GM20000 (cell line): ENCODE measurements around the gene CHID1.

Experiments used
- DNase-seq: peaks from one replicate; pipeline ENCODE4 v3.0.0; 2012; ENCODE audit warnings: low spot score
- TF ChIP-seq, protein P1 (sequence below): IDR thresholded peaks from 2 replicates; pipeline ENCODE4 v1.5.1; 2012; ENCODE audit warnings: mild to moderate bottlenecking, control low read depth; ENCODE audit errors: extremely low read depth, missing control alignments

CHID1 gene

DNA sequence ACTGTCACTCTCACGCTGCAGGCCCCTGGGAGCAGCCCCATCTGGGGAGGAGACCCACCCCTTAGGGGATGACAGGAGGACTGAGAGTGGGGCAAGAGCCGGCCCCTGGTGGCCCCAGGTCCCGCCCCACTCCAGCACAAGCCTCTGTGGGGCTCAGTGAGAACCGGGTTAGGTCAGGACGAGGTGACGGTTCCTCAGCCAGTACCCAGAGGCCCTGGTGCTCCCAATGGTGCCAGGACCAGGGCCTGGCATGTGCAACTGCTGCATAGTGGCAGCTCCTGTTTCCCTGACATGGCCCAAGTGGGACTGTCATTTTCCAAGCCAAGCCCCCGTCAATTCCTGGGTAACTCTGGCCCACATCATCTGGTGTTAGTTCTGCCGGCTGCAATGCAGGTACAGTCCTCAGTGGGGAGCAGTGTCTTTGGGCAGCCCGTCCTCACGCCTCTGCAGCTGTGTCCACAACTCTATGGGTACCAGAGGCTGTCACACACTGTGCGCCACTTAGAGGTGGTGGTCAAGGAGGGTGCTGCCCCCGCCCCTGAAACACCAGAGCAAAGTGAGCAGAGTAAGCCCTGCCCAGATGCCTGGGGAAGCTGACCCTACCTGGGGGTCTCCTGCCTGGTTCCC lies 15.9 kb downstream of the CHID1 start:
- no peak for DNase-seq
- TF ChIP-seq, protein P1, sequence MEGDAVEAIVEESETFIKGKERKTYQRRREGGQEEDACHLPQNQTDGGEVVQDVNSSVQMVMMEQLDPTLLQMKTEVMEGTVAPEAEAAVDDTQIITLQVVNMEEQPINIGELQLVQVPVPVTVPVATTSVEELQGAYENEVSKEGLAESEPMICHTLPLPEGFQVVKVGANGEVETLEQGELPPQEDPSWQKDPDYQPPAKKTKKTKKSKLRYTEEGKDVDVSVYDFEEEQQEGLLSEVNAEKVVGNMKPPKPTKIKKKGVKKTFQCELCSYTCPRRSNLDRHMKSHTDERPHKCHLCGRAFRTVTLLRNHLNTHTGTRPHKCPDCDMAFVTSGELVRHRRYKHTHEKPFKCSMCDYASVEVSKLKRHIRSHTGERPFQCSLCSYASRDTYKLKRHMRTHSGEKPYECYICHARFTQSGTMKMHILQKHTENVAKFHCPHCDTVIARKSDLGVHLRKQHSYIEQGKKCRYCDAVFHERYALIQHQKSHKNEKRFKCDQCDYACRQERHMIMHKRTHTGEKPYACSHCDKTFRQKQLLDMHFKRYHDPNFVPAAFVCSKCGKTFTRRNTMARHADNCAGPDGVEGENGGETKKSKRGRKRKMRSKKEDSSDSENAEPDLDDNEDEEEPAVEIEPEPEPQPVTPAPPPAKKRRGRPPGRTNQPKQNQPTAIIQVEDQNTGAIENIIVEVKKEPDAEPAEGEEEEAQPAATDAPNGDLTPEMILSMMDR, result no peak

DNA sequence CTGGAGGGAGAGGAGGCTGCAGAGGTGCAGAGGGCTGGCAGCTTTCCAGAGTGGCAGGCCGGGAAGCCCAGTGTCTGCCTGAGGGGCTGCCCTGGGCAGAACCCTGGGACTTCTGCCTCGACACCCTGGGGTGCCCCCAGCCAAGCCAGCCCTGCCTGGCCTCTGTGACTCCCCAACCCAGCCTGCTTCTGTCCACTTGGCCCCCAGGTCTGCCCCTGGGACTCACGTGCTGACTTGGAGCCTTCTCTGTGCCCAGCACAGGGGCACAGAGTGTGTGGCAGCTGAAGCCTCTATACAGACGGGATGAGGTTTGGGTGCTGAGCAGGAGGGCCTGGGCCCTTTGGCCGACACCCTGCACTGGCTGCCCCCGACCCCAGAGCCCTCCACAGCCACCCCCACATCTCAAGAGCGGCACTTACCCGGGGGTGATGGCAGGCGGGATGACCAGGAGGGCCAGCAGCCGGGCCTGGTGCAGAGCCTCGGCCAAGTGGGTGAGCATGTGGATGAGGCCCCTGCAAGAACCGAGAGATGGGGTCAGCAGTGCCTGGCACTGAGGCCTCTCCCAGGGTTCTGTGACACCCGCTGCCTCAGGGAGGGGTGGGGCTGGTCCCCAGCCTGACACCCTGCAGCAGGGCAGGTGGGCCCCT lies 17.5 kb downstream of the CHID1 start:
- TF ChIP-seq, protein P1, result no peak

DNA sequence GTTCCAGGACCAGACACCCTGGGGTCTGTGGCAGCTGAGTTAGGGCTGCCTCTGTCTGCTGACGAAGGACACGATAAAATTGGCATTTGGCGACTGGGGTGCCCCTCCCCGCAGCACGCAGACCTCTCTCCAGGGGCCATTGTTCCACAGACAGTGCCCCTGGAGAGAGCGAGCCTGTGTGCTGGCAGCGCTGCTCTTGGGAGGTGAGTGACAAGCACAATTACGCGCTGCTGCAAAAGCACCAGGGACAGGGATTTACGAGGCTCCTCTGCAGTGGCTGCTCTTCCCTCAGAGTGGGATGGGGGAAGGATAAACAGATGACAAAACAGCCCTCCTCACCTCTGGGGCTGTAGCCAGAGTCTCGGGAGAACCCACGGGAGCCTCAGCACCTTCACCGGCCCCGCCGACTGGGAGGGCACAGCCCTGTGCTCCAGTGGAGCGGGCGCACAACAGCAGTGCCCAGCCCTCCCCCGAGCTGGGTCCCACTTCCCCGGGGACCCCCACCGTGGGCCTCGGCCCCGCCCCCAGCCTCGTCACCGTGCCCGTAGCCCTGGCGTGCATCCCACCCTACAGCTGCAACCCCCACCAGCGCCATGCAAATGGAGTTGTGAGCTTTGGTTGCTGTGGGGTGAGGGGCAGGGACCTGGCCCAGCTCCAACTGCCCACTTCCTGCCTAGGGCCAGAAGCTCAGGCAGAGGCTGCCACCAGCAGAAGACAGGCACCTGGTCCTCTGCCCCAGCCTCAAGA lies 19.6 kb downstream of the CHID1 start:
- TF ChIP-seq, protein P1, result no peak
- DNase-seq, result no peak

More for the DNA sequence above, 17.5 kb downstream of the CHID1 start:
- DNase-seq, result no peak

DNA sequence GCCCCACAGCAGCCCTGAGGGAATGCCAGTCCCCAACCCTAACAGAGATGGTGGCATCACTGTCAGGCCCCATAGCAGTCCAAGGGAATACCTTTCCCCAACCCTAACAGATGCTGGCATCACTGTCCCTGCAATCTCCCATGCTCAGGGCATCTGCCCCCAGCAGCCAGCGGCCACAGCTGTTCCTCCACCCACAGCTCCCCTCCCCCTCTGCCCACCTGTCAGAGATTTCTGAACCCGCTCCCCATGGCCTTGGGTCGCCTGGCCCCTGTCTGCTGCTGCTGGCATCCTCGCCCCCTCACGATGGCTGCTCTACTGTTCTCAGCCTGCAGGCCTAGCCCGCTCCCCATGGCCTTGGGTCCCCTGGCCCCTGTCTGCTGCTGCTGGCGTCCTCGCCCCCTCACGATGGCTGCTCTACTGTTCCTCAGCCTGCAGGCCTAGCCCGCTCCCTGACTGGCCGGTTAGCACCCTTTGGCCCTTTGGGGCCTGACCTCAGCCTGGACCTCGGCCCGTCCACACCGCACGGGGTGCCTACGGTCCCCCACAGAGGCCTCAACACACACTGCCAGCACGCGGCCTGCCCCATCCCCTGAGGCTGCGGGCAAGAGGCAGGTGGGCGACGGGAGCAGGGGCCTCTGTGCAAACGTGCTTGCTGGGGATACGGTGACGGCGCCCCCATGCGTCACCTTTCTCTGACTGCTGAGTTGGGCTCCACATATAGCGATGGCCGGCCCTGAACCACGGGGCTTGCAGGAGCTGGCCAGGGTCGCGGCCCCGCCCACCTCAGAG lies 20.7 kb downstream of the CHID1 start:
- TF ChIP-seq, protein P1, result no peak
- DNase-seq, result no peak

DNA sequence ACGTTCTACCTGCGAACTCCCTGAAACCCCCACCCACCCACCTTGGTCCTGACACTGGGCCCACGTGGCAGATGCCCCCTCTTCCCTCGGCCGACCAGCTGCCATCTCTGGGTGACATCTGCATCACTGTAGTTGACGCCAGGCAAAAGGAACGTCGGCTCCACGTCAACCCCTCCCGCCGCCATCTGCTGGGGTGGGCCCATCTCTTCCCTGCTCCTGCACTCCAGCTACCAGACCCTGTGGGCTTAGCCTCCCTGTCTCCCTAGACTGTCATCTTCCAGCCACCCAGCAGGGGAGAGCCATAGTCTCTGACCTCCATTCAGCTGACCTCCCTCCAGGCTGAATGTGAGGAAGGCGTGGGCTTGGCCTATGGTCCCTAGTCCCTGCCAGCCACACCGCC lies 21.4 kb downstream of the CHID1 start:
- no peak for DNase-seq
- TF ChIP-seq, protein P1, result no peak

DNA sequence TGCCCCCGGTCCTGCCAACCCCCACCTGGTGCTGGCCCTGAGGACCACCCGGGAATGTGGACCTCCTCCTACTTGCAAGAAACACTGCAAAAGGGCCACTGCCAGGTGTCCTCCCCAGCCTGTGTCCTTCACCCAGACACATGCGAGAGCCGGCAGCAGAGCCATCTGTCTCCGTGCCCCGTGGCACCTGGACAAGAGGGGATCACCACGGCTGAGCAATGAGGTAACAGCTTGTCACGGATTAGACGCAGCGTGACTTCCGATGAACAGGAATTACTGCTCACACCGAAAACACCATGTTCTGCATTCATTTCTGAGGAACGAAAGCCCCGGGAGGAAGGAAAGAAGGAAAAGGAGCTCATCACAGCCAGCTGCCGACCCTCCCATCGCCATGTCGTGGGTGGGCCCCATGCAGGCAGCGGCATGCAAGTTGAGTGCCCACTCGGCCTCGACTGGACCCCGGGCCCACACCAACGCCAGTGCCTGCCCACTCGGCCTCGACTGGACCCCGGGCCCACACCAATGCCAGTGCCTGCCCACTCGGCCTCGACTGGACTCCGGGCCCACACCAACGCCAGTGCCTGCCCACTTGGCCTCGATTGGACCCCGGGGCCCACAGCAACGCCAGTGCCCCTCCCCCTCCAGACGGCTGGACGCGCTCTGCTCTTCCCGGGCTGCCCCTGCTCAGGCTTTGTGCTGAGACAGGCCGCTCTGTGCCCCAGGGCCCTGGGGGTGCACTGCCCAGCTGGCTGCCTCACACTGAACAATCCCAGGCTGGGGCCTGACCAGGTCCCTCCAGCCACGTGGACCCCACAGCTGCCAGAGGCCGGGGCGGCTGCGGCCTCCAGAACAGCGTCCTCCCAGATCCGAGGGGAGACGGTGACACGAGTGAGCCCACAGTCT lies 22.0 kb downstream of the CHID1 start:
- DNase-seq, result no peak
- TF ChIP-seq, protein P1, result no peak
